Epidermal melanocyte (primary cell): ENCODE results near the gene DSTYK.
A peak's percentile ranks its signal among the peaks of the same experiment; 100 is the strongest.

Experiments used
- DNase-seq: peaks from one replicate; pipeline ENCODE4 v3.0.0; 2011; ENCODE audit warnings: low spot score; ENCODE audit not compliant: insufficient read length

Gene DSTYK

GRCh38 chr1:205129447-205130029 is 82.0 kb downstream of the DSTYK start:
- DNase-seq = no peak

DNA sequence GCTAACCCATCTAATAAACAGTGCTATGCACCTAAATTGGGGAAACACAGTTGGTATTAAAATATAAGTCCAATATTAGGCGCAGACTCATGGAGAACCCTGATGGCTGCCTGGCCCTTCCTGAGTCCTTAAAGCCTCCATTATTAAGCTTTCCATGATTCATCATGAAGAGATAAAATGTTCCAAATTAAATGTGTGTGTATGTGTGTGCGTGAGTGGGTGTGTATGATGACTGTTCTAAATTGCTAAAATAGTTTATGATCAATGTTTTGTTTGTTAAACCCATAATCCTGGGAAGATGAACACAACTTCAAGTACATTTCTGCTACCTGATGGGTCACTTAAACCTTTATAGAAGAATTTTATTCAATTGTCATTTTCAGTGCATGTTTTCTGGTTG is 83.5 kb downstream of the DSTYK start:
- DNase-seq = no peak

- no peak for DNase-seq
These were observed 83.9 kb downstream of the DSTYK start for GRCh38 chr1:205127646-205128045.

DNA sequence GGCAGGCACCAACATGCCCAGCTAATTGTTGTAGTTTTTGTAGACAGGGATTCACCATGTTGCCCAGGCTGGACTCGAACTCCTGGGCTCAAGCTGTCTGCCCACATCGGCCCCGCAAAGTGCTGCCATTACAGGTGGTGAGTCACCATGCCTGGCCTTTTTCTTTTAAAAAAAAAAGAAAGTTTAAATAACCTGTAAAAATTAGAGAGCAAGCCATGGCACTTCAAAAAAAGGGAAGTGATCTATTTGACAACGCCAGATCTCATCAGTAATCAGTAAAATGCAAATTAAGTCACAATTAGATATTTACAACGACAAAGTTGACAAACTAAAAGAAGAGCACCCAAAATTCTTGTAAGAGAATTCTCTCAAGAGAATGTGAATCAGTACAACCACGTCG is 86.8 kb downstream of the DSTYK start:
- no peak for DNase-seq

- no peak for DNase-seq
These were observed 89.0 kb downstream of the DSTYK start for GRCh38 chr1:205122489-205122882.

GRCh38 chr1:205121660-205122488 is 89.6 kb downstream of the DSTYK start, which contains the start of gene RBBP5:
Gene RBBP5, minus strand, starts transcription at chr1:205121978. Its CDS starts 105 bp downstream, at chr1:205121873.
- DNase-seq = peak; percentile 88

- no peak for DNase-seq
These were observed 92.8 kb downstream of the DSTYK start for GRCh38 chr1:205118752-205119151.

DNA sequence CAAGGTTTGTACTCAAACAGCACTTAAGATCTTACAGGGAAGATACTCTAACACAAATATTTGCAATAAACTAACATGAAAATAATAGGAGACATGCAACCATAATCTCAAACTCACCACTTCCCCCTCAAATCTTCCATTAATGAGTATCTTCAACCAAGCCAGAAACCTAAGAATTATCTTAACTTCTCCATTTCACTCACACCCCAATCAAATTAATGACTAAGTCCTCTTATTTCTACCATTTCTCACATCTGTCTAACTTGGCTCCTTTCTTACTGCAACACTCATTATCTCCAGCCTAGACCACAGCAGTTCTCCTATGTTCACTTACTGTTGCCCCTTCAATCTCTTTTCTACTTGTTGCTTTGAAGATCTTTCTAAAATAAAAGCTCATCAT is 100.1 kb downstream of the DSTYK start:
- no peak for DNase-seq

DNA sequence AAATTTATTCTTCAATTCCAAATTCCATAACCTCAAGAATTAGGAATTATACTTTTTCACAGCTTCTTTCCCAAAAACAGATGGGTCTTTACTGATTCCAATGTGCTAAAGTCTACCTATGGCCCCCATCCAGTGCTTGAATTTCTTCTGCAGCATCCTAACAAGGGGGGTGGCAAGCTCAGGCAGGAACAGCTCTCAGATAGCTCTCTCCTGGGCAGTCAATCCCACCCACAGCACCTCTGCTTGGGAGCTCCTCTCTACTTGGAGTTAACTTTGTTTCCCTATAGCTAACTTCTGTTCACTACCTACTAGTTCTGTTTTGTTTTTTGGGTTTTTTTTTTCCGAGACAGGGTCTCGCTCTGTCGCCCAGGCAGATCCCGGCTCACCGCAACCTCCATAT is 101.8 kb downstream of the DSTYK start:
- DNase-seq = no peak

DNA sequence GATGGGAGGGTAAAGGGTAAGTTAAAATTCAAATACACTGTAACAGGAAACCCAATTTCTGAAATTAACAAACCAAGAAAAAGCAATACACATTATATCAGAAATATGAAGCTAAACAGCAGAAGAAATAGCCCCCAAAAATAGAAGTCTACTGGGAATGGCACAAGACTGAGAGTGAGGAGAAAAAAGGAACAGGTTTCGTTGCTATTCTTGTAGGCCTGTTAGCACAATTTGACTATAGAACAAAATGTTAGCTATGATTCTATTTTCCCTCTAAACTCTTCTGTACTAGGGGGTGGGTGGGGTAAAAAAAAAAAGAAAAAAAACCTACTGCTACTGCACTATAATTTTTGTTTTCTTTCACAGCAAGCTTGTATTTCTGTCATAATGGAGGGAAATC is 102.2 kb downstream of the DSTYK start:
- DNase-seq = no peak

GRCh38 chr1:205108464-205108863 is 103.0 kb downstream of the DSTYK start:
- DNase-seq = no peak

DNA sequence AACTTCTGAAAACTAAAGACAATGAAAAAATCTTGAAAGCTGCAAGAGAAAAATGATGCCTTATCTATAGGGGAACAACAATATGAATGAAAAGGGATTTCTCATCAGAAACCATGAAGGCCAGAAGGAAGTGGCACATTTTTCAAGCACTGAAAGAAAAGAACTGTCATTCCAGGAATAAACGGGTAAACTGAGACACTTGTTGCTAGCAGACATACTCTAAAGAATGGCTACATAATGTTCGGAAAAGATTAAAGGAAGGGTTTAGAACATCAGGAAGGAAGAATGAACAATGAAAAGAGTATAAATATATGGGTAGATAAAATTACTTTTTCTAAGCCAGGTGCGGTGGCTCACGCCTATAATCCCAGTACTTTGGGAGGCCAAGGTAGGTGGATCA is 104.2 kb downstream of the DSTYK start:
- DNase-seq = no peak

GRCh38 chr1:205102404-205102803 is 109.1 kb downstream of the DSTYK start:
- DNase-seq = no peak

GRCh38 chr1:205098242-205098641 is 113.3 kb downstream of the DSTYK start:
- no peak for DNase-seq

DNA sequence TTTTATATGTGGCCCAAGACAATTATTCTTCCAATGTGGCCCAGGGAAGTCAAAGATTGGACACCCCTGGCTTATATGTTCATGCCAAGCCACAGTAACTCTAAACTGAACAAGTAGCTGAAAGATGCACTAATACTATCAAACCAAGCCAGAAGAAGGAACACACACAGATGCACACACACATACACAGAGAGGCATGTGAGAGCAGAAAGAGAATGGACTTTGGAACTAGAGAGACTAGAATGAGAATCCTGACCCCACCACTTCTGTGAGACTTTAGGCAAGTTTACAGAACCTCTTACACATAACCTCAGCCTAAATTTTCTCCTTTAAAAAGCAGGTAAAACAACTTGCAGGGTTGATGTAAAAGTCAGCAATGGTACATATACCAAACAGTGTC is 116.1 kb downstream of the DSTYK start:
- DNase-seq = no peak
